Umbilical cord (tissue), 2 donors: Measurements from ENCODE around the gene RALGPS2. TPM values are rescaled to one million over a fixed set of nuclear protein-coding genes. Genes with fewer than 3 reads are reported as not detected.

Experiments used
- DNase-seq: peaks from one replicate; pipeline ENCODE4 v3.0.0-alpha.2; 2015; ENCODE audit warnings: low spot score
- total RNA-seq: library from RNA; depleted of rRNA; stranded (reverse); fragments of >200 nt; gene quantifications from one replicate; pipeline ENCODE4 v1.2.3, GENCODE V29; 2014; ENCODE audit warnings: low replicate concordance; ENCODE audit not compliant: insufficient read depth

Gene RALGPS2
- total RNA-seq, 1 donor from 2014 or later, result 41.2 TPM

GRCh38 chr1:178961868-178962267 lies 236.8 kb downstream of the RALGPS2 start:
- DNase-seq, result no peak

- DNase-seq, result no peak
These were observed 238.0 kb downstream of the RALGPS2 start for GRCh38 chr1:178962853-178963711.

DNA sequence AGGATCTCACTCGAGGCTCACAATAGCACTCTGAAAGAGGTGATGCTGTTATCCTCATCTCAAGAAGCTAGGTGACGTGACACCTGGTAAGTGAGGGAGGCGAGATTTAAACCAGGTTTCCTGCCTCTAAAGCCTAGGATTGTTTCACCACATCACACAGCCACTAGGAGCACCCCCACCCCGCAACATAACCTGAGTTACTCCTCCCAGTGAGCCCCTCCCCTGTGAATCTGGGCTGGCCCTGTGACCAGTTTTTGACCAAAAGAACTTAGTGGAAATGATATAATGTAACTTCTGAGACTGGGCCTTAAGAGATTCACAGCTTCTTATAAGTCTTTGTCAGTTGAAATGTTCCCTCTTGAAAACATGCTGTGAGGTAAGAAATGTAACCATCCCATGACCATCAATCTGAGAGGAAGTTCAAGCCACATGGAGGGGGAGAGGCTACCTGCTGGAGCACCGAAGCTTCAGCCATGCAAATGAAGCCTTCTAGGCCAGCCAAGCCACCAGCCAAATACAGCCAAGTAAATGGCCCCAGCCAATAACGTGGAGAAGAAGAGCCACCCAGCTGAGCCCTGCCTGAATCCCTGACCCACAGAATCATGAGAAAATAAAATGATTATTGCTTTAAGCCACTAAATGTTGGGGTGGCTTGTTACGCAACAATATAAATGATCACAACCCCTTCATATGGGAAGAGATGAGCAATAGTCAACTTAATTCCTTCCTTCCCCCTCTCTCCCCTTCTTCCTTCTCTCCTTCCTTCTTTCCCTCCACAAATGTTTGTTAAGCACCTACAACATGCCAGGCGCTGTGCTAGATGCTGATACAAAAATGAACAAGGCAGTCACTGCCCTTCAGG lies 239.7 kb downstream of the RALGPS2 start:
- DNase-seq, result no peak

DNA sequence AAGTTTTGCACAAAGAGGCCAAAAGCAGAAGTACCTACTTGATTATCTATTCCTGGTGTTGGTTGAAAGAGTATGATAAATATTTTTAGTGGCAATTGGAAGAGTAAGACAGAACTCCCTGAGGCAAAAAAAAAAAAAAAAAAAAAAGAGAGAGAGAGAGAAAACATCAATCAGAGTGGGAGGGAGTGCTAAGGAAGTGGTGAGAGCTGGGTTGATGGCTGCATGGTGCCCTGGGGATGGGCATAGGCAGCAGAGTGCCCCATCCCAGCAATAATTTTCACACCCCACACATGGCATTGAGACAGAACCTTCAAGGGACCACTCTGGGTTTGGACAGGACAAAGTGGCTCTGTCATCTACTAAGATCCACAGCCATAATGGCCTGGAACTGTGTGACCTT lies 241.3 kb downstream of the RALGPS2 start:
- no peak for DNase-seq

DNA sequence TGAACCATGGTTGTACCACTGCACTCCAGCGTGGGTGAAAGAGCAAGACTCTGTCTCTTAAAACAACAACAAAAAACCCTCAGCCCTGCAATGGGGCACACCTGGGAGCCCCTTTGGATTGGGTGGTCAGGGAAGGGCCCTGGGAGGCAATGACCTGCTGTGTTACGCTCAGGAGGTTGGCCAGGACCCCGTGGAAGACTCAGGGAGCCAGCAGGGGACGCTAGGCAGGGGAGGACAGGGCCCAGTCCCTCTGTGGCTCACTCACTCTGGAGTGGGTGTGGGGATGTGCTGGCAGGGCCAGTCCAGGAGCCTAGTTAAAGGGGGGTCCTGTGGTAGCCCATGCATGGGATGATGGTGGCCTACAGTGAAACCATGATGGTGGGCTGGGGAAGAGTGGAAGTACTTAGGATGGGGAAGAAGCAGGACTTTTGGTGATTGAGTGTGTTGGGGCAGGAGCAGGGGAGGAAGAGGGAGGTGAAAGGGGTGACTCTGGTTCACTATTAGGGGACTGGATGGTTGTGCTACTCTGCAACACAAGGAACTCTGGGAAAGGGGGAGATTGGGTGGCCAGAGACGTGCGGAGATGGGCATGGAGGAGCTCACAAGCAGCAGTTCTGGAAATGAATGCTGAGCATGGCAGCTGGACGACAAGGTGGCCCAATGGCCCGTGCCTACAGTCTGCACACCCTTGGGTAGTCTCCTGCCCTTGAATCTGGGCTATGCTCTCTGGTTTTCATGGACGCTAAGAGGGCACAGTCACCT lies 244.4 kb downstream of the RALGPS2 start:
- DNase-seq, result no peak

DNA sequence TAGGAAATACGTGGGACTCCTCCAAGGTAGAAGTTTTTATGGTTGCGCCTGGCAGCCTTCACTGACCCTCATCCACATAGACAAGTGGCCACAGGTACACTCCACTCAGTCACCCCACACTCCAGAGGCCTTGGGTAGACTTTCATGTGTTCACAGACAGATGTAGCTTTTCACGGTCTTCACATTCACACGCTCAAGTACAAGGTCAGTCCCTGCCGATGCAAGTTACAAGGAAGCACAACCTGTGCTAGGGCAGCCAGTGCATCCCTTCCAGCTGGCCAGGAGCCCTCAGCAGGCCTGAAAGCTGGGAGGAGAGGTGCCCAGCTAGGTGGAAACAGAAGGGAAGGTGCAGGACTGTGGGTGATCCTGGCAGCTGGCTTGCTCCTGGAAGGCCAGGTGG lies 245.1 kb downstream of the RALGPS2 start:
- no peak for DNase-seq

Other genes starting within 250 kb of the RALGPS2 start
- not detected for gene CLEC20A, start 228.3 kb upstream of the RALGPS2 start, total RNA-seq
- gene TEX35, start 212.1 kb upstream of the RALGPS2 start, total RNA-seq, result 0.72 TPM
- 306 TPM for gene ANGPTL1, start 145.8 kb downstream of the RALGPS2 start, total RNA-seq